Stimulated activated CD8-positive, alpha-beta memory T cell treated with anti-CD3 and anti-CD28 coated beads, Interleukin-2, amount 100 ng/mL, for 48 hours (primary cell): ENCODE data around the gene CDKAL1.
"Not testable (repeated sequence)": the region's sequence is repeated elsewhere in the genome, so short reads cannot be mapped to it uniquely, and the experiment has no call there.

ENCODE experiments used
- DNase-seq, 2 donors: peaks; one replicate each; pipeline ENCODE4 v3.0.0-alpha.2; 2020; ENCODE audit warnings: low read depth in 2 of 2

Gene CDKAL1

DNA sequence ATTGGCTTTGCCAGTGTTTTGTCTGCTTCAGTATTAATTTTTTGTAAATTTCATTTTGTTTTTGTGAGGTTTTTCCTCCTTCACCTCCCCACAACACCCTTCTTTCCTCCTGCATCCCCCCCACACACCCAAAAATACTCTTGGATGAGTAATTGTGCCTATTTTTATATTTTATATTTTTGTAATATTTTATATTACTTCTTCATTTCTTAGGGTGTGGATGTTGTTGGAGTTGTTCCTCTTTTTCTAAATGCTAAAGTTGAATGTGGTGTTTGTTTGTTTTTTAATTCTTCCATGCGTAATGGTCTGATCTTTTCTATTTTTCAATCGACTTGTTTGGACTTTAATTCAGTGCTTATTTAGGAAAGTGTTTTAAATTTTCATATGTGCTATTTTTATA is 638.8 kb downstream of the CDKAL1 start:
- DNase-seq = no peak

DNA sequence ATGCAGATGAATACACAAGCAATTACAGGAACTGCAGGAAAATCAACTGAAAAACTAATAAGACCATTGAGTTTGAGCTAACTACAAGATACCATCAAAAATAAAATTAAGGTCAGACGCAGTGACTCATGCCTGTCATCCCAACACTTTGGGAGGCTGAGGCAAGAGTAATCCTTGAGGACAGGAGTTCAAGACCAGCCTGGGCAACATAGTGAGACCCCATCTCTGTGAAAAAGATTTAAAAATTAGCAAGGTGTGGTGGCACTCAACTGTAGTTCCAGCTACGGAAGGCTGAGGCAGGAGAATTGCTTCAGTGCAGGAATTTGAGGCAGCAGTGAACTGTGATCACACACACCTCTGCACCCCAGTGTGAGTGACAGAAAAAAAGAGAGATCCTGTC is 639.4 kb downstream of the CDKAL1 start:
- no peak for DNase-seq

DNA sequence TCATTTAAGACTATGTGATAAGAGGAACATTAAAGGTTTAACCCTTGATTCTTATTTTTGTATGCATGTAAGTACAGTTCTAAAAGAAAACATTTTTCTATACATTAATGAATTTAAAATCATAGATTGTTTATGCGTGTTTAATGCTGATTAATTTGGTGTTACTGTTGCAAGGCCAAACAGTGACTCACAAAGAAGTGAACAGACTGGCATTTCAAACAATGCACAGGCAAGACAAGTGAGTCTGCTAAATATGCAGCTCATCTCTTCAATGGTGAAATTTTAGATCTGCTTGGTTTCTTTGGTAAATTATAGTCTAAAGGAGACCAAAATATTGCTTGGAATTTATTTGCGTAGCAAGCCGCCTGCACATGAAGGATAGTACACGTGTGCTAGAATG is 641.9 kb downstream of the CDKAL1 start:
- no peak for DNase-seq

DNA sequence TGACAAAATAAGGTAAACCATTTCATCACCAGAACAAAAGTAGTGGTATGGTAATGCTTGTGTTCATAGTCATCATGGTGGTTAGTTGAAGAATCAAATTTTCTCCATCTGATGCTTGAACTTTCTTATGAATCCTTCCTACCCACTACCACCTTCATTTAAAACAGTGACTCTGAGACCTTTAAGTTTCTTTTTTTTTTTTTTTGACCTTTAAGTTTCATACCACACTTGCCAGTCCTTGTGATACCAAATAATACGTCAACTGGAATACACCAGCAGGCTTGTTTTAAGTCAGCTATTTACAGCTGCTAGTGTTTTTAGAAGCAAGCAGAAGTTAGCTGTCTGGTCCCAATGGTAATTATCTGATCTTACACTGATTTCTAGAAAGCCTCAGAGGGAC is 645.9 kb downstream of the CDKAL1 start:
- no peak for DNase-seq

DNA sequence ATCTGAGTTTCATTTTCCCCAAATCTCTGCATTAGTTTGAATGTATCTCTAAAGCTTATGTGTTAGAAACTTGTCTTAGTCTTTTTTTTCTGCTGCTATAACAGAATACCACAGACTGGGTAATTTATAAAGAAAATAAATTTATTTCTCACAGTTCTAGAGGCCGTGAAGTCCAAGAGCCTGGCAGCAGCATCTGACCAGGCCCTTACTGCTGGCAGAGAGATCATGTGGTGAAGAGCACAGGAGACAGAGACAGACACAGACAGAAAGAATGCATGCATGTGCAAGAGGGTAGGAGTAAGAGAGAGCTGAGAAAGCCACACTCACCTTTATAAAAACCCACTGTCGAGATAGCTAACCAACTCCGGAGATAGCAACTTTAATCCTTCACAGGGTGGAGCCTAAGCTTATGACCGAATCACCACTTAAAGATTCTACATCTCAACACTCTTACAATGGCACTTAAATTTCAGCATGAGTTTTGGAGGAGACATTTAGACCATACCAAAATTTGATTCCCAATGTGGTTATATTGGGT is 646.6 kb downstream of the CDKAL1 start:
- no peak for DNase-seq

DNA sequence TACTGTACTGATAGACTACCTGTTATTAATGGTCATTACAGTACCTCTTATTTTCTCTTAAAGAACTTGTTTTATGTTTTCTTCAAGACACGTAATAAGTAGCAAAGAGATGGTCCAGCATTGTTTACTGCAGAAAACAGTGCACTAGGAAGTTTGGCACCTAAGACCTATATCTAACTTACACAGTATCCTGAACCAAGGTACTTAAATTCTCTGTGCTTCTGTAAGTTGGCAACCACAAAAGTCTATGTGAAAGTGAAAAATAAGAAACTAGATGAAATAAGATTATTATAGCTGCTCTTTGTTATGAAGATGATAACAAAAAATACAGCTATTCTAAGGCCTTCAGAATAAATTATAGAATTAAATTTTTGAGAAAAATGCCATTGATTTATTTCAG is 647.6 kb downstream of the CDKAL1 start:
- DNase-seq = no peak

DNA sequence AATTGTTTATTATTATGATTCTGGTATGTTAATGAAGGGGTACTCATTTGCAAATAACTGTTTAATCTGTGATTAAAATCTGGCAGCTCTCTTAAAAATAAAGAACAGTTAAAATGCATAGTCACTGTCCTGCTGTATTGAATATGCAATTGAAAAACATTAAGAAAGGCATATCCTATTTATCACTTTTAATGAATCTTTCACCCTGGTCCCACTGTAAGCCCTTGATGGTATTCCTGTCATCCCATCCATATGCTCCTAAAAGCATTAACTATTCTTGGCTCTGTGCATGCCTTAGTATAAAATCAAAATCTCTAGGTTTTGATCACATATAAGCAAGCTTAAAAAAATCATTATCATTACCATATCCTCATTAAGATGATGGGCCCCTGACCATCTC is 648.3 kb downstream of the CDKAL1 start:
- no peak for DNase-seq

DNA sequence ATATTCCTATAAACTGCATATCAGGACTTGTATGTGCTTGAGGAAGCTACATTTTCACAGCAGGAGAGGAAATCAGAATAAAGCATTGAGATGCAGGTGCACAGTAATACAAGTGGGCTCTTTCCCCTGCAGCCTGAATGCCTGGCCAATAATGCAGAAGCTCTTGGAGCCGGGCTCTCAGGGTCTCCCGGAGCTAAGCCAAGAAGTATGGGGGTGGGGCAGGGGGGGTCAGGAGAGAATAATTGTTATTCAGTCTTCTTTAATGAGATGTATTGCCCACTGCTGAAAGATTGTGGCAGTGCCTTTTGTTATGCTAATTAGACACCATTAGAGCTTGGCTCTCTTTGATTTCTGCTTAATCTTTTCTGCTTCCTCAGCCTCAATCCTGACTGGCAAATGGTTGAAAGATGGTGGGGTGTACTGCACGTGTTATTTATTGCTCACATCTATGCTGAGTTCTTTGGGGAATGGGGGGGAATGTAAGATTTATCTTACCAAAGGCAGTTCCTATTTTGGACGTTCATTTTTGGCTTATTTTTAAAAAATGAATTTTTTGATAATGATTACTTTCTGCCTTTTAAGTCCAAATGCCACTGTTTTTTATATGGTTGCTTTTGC is 651.7 kb downstream of the CDKAL1 start:
- DNase-seq = no peak

DNA sequence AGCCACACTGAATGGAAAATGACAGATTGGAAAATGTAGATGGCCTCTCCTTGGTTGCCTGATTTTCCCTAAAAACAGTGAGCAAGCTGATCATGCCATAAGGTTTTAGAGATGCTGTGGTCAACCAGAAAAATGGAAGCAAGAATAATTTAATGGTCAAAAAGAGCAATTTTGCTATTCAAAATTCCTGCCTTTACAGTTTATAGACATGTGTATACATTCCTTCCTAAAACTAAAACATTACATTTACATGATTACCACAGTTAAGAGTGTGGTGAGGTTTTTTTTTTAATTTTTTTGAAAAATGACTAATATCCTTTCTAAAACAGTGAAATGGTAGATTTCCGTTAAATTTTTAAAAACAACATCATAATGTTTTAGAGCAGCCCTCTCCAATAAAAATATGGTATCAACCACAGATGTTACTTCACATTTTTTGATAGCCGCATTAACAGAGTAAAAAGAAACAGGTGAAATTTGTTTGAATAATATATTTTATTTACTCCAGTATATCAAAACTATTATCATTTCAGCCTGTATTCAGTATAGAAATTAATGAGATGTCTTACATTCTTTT is 652.3 kb downstream of the CDKAL1 start:
- DNase-seq = no peak

DNA sequence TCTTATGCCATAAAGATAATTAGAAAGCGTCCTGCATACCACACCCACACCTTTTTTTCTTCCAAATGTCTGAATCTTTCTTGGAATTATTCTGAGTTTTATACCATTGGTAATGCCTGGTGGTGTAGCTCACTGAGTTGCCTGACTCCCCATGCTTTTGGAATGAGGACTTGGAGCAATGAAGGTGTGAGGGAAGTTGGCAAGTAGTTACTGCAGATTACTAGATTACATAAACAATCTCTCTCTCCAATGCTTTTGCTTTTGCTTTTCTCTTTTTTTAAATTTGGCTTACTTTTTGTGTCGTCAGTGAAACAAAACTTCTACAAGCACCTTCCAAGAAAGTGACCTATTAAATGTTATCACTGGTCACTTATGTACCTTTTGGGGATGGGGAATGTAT is 653.2 kb downstream of the CDKAL1 start:
- no peak for DNase-seq

DNA sequence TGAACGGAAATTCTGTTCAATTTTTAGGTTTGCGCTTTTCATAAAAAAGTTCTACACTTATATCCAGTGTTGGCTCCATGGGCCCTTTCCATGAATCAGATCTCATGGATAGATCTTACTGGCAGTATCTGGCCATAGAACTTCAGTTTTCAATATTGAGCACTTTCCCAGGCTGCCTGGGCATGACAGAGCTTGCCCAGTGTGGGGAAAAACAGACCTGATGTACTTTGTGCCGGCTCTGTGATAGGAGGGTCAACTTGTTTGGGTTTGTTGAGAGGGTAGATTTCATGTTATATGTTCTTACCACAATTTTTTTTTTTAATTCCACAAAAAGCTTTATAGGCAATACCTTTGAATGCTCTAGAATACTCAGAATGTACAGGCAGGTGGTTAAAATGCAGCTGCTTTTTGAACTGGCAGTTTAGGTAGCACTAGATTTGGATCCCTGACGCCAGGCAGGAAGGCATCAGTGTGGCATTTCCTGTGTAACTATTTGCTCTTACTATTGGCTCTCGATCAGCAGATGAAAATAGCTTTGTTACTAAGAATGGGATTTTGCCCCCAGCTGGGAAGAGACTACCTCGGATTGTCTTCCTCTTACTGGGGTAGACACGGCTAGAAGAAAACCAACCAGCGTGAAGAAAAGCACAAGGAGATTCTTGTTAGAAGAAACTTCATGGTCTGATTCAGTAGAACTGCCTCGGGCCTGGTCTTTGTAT is 654.4 kb downstream of the CDKAL1 start:
- DNase-seq = no peak

DNA sequence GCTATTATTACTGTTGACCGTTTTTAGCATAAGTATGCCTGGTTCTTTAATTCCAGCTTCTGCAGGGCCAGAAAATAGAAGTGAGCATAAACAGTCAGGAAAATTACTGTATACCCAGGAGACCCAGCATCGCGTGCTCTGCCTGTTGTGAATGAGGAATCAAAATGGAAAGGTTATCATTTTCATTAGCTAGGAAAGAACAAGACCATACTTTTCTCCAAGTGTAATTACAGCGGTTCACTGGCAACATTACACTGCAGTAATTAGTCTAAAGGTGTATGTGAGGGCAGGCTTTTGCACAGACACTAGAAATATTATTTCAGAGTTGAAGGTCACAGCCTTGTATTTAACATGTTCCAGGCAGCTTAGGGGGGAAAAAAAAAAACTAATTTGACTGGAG is 655.5 kb downstream of the CDKAL1 start:
- no peak for DNase-seq

DNA sequence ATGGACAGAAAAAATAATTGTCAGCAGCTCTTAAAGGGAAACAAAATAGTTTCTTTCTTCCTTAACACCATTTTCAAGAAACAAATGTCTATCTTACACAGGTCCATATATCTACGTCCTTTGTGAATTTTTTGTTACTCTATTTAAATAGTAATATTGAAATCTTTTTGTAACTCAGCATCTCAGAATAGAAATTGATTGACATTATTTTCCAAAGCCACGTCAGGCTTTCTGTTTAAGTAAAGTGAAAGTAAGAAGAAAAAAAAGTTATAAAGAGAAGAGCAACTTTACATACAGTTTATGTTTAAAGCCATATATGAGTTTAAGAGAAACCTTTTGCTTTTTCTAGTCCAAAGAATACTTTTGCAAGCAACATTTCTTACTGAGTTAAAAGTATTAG is 656.4 kb downstream of the CDKAL1 start:
- DNase-seq = no peak

DNA sequence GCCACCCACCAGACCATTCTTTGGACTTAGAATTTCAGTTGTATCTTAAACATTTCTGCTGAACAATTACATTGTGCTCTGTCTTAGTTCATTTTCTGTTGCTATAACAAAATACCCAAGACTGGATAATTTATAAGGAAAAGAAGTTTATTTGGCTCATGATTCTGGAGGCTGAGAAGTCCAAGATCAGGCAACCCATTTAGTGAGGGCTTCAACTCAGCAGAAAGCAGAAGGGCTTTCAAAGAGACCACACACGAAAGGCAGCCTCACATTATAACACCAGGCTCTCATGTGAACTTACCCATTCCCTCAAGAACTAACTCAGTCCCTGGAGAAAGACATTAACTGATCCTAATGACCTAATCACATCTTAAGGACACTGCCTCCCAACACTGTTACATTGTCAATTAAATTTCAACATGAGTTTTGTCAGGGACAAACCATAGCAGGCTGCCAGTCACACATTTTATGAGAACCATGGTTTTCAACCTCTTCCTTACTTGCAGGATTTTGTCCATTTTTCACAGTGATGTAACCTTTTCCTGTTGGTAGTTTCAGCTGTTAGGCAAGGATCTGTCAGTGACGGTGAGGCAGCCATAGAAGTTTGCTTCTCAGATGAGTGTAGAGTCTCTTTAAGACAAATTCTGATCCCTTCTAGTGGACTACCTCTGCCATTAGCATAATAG is 659.7 kb downstream of the CDKAL1 start:
- no peak for DNase-seq

DNA sequence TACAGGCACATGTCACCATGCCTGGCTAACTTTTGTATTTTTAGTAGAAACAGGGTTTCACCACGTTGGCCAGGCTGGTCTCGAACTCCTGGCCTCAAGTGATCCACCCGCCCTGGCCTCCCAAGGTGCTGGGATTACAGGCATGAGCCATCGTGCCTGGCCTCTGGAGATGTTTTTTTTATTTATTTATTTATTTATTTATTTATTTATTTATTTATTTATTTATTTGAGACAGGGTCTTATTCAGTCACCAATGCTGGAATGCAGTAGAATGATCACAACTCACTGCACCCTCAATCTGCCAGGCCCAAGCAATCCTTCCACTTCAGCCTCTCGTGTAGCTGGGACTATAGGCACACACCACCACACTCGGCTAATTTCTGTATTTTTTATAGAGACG is 661.0 kb downstream of the CDKAL1 start:
- not testable (repeated sequence) for DNase-seq

DNA sequence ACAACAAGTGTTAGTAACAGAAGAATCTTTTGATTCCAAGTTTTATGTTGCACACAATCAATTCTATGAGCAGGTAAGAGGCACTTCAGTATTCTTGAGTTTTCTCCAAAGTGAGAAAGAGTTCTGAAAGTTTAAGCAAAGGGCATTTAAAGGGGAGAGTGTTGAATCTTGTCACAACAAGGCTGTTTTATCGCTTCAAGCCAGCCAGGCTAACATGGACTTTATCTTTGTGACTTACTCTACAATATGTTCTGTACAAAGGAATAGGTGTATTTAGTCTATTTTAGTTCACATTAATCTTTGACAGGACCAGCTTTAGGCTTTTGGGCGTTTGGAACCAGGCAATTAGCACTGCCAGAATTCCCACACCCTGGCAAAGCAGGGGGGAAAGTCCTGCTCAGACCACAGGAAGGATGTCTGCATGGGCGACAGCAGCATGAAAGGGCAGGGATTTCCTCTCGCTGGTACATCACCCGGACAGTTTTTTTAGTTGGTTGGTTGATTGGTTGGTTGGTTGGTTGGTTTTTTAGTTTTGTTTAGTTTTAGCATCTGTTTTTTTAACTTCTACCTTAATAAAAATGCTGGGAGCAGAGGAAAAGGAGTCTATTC is 663.9 kb downstream of the CDKAL1 start:
- no peak for DNase-seq

DNA sequence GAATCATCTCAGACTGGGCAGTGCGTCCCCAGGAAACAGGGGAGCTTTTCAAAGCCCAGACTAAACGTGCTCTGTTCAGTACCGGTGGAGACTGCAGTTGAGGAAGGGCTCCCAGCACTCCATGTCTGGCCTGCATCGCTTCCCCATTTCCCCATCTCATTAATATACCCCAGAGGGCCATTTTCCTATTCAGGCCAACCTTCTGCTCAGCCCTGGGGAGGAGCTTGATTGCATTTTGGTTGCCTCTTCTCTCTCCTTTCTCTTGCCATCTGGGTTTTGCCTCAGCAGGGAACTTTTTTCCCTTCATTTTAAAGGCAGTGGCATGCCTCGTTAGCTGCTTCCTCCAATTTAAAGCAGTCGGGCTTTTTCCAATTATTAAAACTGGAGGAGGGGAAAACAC is 665.0 kb downstream of the CDKAL1 start:
- DNase-seq = no peak

DNA sequence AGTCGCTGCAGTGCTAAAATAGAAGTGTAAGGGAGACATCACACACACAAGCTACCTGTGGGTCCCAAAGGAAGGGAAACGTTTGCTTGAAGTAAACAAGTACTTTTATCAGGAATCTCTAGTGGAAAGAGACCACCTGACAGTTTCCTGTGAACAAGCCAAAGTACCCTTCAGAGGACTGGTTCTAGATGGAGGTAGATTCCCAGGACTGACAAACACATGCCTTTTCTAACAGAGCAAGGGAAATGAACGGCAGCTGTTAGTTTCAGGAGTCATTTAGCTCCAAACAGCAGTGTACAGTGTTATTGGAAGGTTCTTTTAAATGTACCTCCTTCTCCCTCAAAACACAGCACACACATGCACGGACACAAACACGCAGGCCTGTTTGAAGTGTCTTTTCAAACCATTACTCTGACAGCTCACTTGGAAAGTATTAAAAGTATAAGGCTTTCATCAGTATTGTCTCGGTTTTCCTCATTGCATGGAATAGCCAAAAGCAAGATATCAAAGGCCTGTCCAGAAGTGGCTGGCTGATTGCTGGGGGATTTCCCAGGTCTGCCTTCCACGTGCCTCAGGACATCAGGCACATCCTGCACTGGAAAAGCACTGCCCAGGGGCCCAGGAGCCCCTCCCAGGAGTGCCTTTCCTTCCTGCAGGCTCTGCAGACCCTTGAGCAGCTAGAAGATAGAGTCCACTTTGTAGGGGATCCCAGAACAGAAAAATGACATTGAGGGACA is 666.0 kb downstream of the CDKAL1 start:
- no peak for DNase-seq

DNA sequence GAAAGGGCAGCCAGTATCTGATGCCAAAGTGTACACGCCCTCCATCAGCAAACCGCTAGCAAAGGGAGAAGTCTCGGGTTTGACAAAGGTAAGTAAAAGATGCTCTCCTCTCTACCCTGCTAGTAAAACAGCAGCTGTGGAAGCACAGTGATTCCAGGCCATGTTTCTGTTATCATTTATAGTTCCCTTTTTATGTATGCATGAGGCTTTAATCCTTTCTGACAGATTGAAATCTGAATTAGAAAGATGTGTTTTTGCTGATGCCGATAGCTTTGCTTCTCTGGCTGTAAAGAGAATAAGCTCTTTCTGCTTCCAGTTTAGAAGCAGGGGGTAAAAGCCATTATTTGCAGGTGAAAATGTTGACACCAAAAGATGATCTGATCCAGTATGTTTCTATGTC is 666.9 kb downstream of the CDKAL1 start:
- no peak for DNase-seq

DNA sequence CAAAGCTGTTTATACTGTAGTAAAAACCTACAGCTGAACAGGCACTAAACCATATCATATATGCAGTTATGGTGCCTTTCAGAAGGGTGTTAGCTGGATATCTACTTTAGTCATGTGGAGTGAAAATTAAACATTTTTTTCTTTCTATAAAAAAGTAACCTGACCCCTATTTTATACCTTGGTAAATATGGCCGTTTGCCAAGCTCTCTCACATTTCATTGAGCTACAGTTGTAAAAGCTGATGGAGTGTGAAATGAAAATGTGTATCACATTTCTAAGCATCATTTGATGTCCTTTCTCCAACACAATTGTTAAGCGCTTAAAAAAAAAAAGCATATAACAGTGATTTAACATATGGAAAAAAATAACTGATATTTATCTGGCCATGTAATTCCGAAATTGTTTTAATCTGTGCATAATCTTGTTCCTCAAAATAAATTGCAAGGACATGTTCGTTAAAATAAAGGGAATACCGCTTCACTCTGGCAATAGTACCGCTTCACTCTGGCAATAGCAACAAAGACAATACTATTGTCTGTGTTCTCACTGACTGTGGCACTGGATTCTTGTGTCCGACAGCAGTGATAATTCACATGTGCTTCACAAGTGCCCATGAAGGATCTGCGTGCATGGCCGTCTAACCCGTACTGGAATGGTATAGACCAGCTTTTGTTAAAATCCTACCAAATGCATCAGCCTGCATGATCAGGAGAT is 667.5 kb downstream of the CDKAL1 start:
- DNase-seq = no peak

DNA sequence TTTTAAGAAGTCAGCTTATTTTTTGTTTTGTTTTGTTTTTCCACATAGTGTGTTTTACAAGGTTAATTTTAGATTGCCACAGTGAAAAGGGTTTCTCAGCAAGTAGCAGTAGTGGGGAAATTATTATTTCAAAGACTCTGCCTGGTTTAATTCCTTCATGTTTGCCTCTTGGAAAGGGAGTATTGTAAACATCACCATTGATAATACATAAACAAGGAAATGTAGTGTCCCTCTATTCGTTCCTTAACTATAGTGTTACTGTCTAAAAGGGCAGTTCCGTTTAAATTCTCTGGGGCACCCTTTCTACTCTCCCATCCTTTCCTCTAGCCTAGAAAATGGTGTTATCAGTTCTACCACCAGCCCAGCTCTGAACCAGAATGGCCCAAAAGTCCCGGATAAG is 668.3 kb downstream of the CDKAL1 start:
- no peak for DNase-seq
